Activated T-cell treated with anti-CD3 and anti-CD28 coated beads, Interleukin-2, amount 50 U/mL, for 4 hours (primary cell): ENCODE measurements around the gene UBE2E1. TPM values are rescaled to one million over a fixed set of nuclear protein-coding genes. Genes with fewer than 3 reads are reported as not detected.

Source experiments
- ATAC-seq, 2 donors: fragments of 200-7000 bp; cut with Tn5 transposase; one replicate each; pipeline ENCODE4 v1.10.0; 2021
- DNase-seq: peaks from one replicate; pipeline ENCODE4 v3.0.0-alpha.2; 2020
- H3K27me3 Mint-ChIP-seq: one replicate; pipeline ENCODE4 v1.8.0; 2021; ENCODE audit warnings: low read depth, mixed read lengths
- H3K36me3 Mint-ChIP-seq: one replicate; pipeline ENCODE4 v1.8.0; 2022; ENCODE audit warnings: mixed read lengths; ENCODE audit not compliant: insufficient read depth
- H3K4me1 Mint-ChIP-seq: one replicate; pipeline ENCODE4 v1.8.0; 2021; ENCODE audit warnings: low read depth, mixed read lengths
- H3K4me3 Mint-ChIP-seq: one replicate; pipeline ENCODE4 v1.8.0; 2021; ENCODE audit warnings: mild to moderate bottlenecking, moderate library complexity, mixed read lengths
- H3K9me3 Mint-ChIP-seq: one replicate; pipeline ENCODE4 v1.8.0; 2021; ENCODE audit warnings: mixed read lengths
- total RNA-seq, 3 donors: library from RNA; stranded (reverse); gene quantifications; one replicate each; pipeline ENCODE4 v1.2.1, GENCODE V29; 2021

UBE2E1 gene
- total RNA-seq, 3 donors from 2014 or later, result 52.9 to 56.3 (median 54.1) TPM

GRCh38 chr3:23821858-23822257 lies 16.1 kb downstream of the UBE2E1 start:
- H3K9me3 Mint-ChIP-seq, result no peaks in the 10 kb centered on the region
- DNase-seq (no peak), ATAC-seq (no peak)
- H3K36me3 Mint-ChIP-seq, result peaks cover 15% of the 10 kb centered on the region
- H3K4me1 Mint-ChIP-seq, result peaks cover 60% of the 10 kb centered on the region
- no peak overlapping the region for H3K4me3 Mint-ChIP-seq
- no peaks in the 10 kb centered on the region for H3K27me3 Mint-ChIP-seq

DNA sequence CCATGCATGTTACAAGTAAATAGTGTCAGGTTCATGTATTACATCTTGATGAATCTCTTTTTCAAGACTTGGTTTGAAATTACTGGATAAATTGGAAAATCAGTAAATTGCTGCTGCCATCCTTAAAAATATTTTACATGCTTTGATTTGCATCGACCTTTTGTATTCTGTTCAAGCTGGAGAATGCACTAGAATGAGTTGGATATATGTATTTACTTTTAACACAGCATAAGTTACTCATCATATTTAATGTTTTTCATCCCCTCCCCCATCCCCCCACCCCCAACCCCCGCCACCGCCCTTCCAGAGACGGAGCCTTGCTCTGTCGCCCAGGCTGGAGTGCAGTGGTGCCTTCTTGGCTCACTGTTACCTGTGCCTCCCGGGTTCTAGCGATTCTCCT lies 16.8 kb downstream of the UBE2E1 start:
- DNase-seq (no peak), ATAC-seq (no peak)
- H3K4me3 Mint-ChIP-seq, result no peak overlapping the region
- H3K27me3 Mint-ChIP-seq, result no peaks in the 10 kb centered on the region
- no peaks in the 10 kb centered on the region for H3K9me3 Mint-ChIP-seq
- peaks cover 59% of the 10 kb centered on the region for H3K4me1 Mint-ChIP-seq
- H3K36me3 Mint-ChIP-seq, result peaks cover 13% of the 10 kb centered on the region

DNA sequence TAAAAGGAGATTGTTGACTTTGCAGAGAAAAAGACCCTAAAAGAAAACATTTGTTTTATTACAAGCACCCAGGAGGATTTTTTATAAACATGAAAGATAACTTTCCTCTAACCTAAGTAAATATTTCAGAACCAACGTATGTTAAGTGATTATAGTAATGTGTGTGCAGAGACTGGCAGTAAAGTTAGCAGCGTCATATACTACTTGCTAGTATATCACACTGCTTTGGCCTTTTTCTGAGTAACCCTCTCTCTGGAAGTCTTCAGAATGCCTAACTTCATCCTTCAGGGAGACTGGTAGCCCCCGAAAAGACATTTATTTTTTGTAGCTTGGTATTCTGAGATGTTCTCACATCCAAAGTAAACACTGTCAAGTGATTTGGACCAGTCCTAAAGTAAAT lies 17.9 kb downstream of the UBE2E1 start:
- H3K36me3 Mint-ChIP-seq, result peaks cover 10% of the 10 kb centered on the region
- H3K9me3 Mint-ChIP-seq, result no peaks in the 10 kb centered on the region
- H3K27me3 Mint-ChIP-seq, result no peaks in the 10 kb centered on the region
- DNase-seq (no peak), ATAC-seq (no peak)
- H3K4me1 Mint-ChIP-seq, result peaks cover 54% of the 10 kb centered on the region
- no peak overlapping the region for H3K4me3 Mint-ChIP-seq

DNA sequence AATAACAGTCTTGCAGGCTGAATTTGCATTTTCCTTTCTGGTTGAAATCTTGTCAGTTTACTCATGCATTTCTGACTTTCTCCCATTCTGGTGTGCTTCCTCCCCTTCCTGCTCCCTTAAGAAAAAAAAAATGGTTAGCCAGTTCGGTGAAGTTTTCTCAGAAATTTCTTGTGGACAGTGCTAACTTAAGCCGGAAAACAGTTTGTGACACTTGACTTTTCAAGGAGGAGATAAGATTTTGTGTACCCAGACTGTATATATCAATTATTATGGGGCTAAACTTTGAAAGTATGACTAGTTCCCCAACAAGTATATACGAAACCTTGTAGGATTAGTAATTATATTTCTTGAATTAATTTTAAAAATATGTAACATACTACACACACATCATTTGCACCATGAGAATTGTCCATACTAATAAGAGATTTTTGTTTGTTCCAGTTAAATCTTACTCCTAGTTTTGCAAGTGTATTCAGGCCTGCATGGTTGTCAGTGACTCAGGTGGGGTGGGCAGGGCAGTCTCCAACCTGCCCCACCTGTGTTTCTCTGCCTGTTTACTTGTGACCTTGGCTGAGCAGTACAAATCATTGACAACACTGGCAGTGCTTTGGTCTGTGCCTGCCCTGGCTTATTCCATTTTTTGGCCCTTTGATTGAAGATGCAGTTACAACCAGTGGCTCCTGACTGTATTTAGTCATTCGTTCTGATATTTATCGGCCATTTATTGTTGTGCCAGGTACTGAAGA lies 19.1 kb downstream of the UBE2E1 start:
- DNase-seq, result no peak
- Mint-ChIP-seq H3K4me3 (no peak overlapping the region), H3K27me3 (no peaks in the 10 kb centered on the region), H3K9me3 (no peaks in the 10 kb centered on the region), H3K4me1 (peaks cover 58% of the 10 kb centered on the region), H3K36me3 (peaks cover 8% of the 10 kb centered on the region)
- no peak for ATAC-seq

GRCh38 chr3:23825802-23826201 lies 20.0 kb downstream of the UBE2E1 start:
- H3K4me1 Mint-ChIP-seq, result peaks cover 60% of the 10 kb centered on the region
- ATAC-seq (no peak), DNase-seq (no peak)
- H3K4me3 Mint-ChIP-seq, result no peak overlapping the region
- H3K36me3 Mint-ChIP-seq, result peaks cover 9% of the 10 kb centered on the region
- no peaks in the 10 kb centered on the region for H3K27me3 Mint-ChIP-seq
- no peaks in the 10 kb centered on the region for H3K9me3 Mint-ChIP-seq

DNA sequence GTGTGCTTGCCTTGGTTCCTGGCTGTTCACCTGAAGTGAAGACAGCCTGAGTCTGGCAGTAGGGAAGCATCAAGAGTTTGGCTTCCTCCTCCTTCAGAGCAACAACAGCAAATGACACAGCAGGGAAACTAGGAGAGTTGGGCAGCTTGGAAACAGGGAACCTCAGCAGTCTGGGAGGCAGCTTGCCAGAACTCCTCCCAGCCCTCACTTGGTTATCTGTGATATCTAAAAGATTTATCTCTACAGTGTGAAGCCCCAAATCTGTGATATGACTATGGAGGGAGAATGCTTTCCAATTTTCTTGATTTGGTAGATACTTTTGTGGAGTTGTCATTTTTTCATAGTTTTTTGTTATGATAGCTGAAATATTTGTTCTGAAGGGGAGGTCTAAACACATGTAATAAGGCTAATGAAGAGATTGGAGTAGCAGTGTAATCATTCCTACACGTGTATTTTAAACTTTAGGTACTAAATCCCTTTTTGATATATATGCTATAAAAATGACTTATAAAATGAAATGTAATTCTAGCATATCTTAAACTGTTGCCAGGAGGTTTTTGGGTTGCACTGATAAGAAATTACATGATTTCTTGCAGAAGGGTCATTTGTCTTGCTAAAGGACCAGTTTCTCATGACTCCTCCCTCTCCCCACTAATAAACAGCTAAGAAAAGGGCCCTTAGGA lies 20.8 kb downstream of the UBE2E1 start:
- H3K36me3 Mint-ChIP-seq, result peaks cover 7% of the 10 kb centered on the region
- DNase-seq (no peak), ATAC-seq (no peak)
- no peaks in the 10 kb centered on the region for H3K9me3 Mint-ChIP-seq
- no peak overlapping the region for H3K4me3 Mint-ChIP-seq
- H3K27me3 Mint-ChIP-seq, result no peaks in the 10 kb centered on the region
- H3K4me1 Mint-ChIP-seq, result peaks cover 58% of the 10 kb centered on the region

- Mint-ChIP-seq H3K9me3 (no peaks in the 10 kb centered on the region), H3K27me3 (no peaks in the 10 kb centered on the region), H3K36me3 (peaks cover 3% of the 10 kb centered on the region), H3K4me3 (no peak overlapping the region), H3K4me1 (peaks cover 51% of the 10 kb centered on the region)
- ATAC-seq, result no peak
- DNase-seq, result no peak
Observed at GRCh38 chr3:23829242-23829934, 23.6 kb downstream of the UBE2E1 start.

DNA sequence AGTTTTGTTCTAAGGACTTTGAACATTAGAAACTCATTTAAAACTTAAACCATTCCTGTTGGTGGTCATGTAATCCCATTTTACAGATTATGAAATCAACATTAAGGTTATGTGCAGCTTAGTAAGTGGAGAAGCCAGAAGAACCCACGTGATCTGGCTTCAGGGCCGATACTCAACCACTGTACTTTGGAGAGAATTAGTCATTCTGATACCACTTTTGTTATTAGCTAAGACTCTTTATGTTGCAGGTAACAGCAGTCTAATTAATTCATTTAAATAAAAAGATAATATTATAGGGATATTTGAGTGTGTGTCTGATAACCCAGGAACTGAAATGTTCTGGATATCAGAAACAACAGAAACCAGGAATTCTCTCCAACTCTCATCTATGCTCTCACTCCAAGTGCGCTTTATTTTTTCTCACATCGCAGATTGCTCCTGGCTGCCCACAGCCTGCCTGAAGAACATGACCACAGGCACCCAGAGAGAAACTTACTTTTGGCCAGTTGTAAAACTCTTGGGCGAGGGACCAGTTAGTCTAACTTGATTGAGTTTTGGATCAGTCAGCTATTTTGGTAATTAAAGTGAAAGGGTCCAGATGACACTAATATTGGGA lies 25.2 kb downstream of the UBE2E1 start:
- Mint-ChIP-seq H3K27me3 (no peaks in the 10 kb centered on the region), H3K4me3 (no peak overlapping the region), H3K4me1 (peaks cover 49% of the 10 kb centered on the region), H3K36me3 (peaks cover 3% of the 10 kb centered on the region), H3K9me3 (no peaks in the 10 kb centered on the region)
- ATAC-seq (peak; percentile 55 to 65), DNase-seq (no peak)

GRCh38 chr3:23831517-23832394 lies 26.0 kb downstream of the UBE2E1 start:
- Mint-ChIP-seq H3K9me3 (no peaks in the 10 kb centered on the region), H3K4me3 (no peak overlapping the region), H3K4me1 (peaks cover 50% of the 10 kb centered on the region), H3K27me3 (no peaks in the 10 kb centered on the region), H3K36me3 (peaks cover 3% of the 10 kb centered on the region)
- no peak for ATAC-seq
- DNase-seq, result no peak

DNA sequence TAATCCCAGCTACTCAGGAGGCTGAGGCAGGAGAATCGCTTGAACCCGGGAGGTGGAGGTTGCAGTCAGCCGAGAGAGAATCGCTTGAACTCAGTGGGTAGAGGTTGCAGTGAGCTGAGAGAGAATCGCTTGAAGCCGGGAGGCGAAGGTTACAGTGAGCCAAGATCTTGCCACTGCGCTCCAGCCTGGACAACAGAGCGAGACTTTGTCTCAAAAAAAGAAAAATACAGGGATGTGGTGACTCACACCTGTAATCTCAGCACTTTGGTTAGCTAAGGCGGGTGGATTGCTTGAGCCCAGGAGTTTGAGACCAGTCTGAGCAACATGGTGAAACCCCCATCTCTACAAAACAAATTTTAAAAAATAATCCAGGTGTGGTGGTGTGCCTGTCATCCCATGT lies 26.8 kb downstream of the UBE2E1 start:
- ATAC-seq (no peak), DNase-seq (no peak)
- no peaks in the 10 kb centered on the region for H3K27me3 Mint-ChIP-seq
- H3K4me3 Mint-ChIP-seq, result no peak overlapping the region
- H3K36me3 Mint-ChIP-seq, result peaks cover 3% of the 10 kb centered on the region
- no peaks in the 10 kb centered on the region for H3K9me3 Mint-ChIP-seq
- peaks cover 56% of the 10 kb centered on the region for H3K4me1 Mint-ChIP-seq

DNA sequence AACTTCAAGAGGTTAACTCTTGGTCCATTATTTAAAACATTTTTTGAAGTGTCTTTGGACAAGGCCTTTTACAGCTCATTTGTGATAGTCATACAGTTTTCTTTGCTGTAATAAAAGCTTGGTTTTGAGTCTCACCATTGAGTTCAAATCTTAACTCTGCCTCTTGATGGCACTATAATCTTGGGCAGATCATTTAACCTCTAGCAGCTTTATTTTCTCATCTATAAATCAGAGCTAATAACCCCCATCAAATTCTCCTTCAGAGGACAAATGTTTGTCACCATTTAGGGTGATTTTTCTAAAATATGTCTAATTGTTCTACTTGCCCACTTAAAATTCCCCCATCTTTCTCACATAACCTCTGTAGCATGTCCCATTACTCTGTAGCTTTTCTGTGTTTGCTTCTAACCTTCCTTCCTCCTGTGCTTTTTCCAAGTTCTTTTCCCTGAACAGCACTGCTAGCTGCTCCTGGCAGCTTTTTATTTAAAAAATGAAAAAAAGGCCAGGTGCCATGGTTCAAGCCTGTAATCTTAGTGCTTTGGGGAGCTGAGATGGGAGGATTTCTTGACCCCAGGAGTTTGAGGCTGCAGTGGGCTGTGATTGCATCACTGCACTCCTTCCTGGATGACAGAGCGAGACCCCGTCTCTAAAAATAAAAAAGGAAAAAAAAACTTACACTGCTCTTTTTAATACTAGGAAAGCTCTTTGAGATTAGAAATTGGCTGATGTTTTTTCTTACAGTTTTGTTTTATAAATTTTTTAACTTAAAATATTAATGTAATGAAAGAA lies 28.5 kb downstream of the UBE2E1 start:
- H3K4me3 Mint-ChIP-seq, result no peak overlapping the region
- ATAC-seq (no peak), DNase-seq (no peak)
- H3K9me3 Mint-ChIP-seq, result no peaks in the 10 kb centered on the region
- H3K4me1 Mint-ChIP-seq, result peaks cover 52% of the 10 kb centered on the region
- H3K36me3 Mint-ChIP-seq, result peaks cover 3% of the 10 kb centered on the region
- H3K27me3 Mint-ChIP-seq, result no peaks in the 10 kb centered on the region

DNA sequence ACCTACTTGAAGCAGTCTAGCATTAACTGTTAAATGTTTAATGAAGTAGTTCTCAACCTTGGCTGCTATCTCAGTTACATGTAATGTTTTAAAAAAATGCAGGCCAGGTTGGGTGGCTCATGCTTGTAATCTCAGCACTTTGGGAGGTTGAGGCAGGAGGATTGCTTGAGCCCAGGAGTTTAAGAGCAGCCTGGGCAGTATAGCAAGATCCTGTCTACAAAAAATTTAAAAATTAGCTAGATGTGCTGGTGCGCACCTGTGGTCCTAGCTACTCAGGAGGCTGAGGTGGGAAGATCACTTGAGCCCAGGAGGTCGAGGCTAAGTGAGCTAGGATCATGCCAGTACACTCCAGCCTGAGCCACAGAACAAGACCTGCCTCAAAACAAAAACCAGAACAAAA lies 29.3 kb downstream of the UBE2E1 start:
- no peak for ATAC-seq
- Mint-ChIP-seq H3K27me3 (no peaks in the 10 kb centered on the region), H3K4me1 (peaks cover 52% of the 10 kb centered on the region), H3K4me3 (no peak overlapping the region), H3K9me3 (no peaks in the 10 kb centered on the region), H3K36me3 (peaks cover 6% of the 10 kb centered on the region)
- DNase-seq, result no peak

GRCh38 chr3:23835802-23836201 lies 30.0 kb downstream of the UBE2E1 start:
- ATAC-seq, result no peak
- no peaks in the 10 kb centered on the region for H3K27me3 Mint-ChIP-seq
- H3K4me3 Mint-ChIP-seq, result no peak overlapping the region
- H3K36me3 Mint-ChIP-seq, result peaks cover 5% of the 10 kb centered on the region
- no peak for DNase-seq
- peaks cover 52% of the 10 kb centered on the region for H3K4me1 Mint-ChIP-seq
- no peaks in the 10 kb centered on the region for H3K9me3 Mint-ChIP-seq
